HG02870 (cell line): ENCODE data around the gene ADD2.

ENCODE experiments used
- ATAC-seq: cut with Tn5 transposase; IDR thresholded peaks from one replicate; pipeline ENCODE4 v1.9.1; 2021; ENCODE audit warnings: mild to moderate bottlenecking, moderate library complexity; ENCODE audit not compliant: unreplicated experiment

Gene ADD2

GRCh38 chr2:70726947-70727725, 40.9 kb downstream of the ADD2 start:
- no peak for ATAC-seq

- no peak for ATAC-seq
Measured at GRCh38 chr2:70725505-70725904, 42.5 kb downstream of the ADD2 start.

- ATAC-seq = no peak
Measured at GRCh38 chr2:70724366-70724765, 43.6 kb downstream of the ADD2 start.

GRCh38 chr2:70723286-70723885, 44.6 kb downstream of the ADD2 start:
- no peak for ATAC-seq

GRCh38 chr2:70720124-70720523, 47.9 kb downstream of the ADD2 start:
- no peak for ATAC-seq

GRCh38 chr2:70719231-70719630, 48.8 kb downstream of the ADD2 start:
- no peak for ATAC-seq

- ATAC-seq = no peak
Measured at GRCh38 chr2:70718736-70719135, 49.3 kb downstream of the ADD2 start.

- no peak for ATAC-seq
Measured at GRCh38 chr2:70718241-70718640, 49.8 kb downstream of the ADD2 start.

GRCh38 chr2:70717431-70718038, 50.5 kb downstream of the ADD2 start:
- no peak for ATAC-seq

- ATAC-seq = no peak
Measured at GRCh38 chr2:70716951-70717350, 51.0 kb downstream of the ADD2 start.

GRCh38 chr2:70716131-70716743, 51.8 kb downstream of the ADD2 start:
- no peak for ATAC-seq

- ATAC-seq = no peak
Measured at GRCh38 chr2:70715071-70715985, 52.7 kb downstream of the ADD2 start.

- no peak for ATAC-seq
Measured at GRCh38 chr2:70714141-70714905, 53.7 kb downstream of the ADD2 start.

- ATAC-seq = no peak
Measured at GRCh38 chr2:70712916-70713315, 55.1 kb downstream of the ADD2 start.

GRCh38 chr2:70711191-70711590, 56.8 kb downstream of the ADD2 start:
- ATAC-seq = no peak

- ATAC-seq = no peak
Measured at GRCh38 chr2:70710038-70710690, 57.8 kb downstream of the ADD2 start.

GRCh38 chr2:70709275-70710037, 58.5 kb downstream of the ADD2 start:
- no peak for ATAC-seq

GRCh38 chr2:70708376-70709199, 59.4 kb downstream of the ADD2 start:
- ATAC-seq = no peak
